Thoracic aorta endothelial cell (primary cell): ENCODE measurements around the gene SSRP1. TPM values are rescaled to one million over a fixed set of nuclear protein-coding genes. Genes with fewer than 3 reads are reported as not detected.

Experiments used
- total RNA-seq: library from RNA; depleted of rRNA; stranded (reverse); fragments of >200 nt; gene quantifications from 2 replicates; pipeline ENCODE4 v1.2.3, GENCODE V29; 2012

The SSRP1 gene, protein sequence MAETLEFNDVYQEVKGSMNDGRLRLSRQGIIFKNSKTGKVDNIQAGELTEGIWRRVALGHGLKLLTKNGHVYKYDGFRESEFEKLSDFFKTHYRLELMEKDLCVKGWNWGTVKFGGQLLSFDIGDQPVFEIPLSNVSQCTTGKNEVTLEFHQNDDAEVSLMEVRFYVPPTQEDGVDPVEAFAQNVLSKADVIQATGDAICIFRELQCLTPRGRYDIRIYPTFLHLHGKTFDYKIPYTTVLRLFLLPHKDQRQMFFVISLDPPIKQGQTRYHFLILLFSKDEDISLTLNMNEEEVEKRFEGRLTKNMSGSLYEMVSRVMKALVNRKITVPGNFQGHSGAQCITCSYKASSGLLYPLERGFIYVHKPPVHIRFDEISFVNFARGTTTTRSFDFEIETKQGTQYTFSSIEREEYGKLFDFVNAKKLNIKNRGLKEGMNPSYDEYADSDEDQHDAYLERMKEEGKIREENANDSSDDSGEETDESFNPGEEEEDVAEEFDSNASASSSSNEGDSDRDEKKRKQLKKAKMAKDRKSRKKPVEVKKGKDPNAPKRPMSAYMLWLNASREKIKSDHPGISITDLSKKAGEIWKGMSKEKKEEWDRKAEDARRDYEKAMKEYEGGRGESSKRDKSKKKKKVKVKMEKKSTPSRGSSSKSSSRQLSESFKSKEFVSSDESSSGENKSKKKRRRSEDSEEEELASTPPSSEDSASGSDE
- 123 and 143 TPM in 2 replicates for total RNA-seq

GRCh38 chr11:57335343-57336110 lies at the start of gene SSRP1:
Gene SSRP1 (minus strand): TSS chr11:57335892. CDS start chr11:57335121, 771 bp downstream.

DNA sequence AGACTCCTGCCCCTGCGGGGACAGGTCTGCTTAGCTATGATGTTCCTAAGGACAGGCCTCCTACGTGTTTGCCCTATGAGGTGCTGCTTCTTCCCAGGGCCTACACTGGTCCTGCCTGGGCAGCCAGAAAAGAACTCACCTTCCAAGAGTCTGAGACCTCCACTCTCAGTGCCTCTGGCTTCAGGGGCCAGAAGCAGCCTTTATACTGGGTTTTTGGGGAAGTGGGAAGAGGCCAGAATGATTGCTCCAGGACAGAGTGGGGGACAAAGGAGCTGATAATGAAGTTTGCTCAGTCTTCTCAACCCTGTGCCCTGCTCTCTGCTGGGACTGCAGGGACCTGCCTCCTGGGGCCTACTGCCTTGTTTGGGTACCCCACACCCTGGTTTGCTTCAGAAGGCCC lies 45.3 kb upstream of the SSRP1 start, which contains the start of gene PRG3:
PRG3 (minus strand) TSS at position 176 of the 400 bp plus-strand sequence. CDS start 442 bp downstream, outside the sequence.

GRCh38 chr11:57338142-57338541 lies 2.5 kb upstream of the SSRP1 start, which contains the start of gene P2RX3:
Gene P2RX3 (plus strand): TSS chr11:57338352. CDS start chr11:57338551, 199 bp downstream.

DNA sequence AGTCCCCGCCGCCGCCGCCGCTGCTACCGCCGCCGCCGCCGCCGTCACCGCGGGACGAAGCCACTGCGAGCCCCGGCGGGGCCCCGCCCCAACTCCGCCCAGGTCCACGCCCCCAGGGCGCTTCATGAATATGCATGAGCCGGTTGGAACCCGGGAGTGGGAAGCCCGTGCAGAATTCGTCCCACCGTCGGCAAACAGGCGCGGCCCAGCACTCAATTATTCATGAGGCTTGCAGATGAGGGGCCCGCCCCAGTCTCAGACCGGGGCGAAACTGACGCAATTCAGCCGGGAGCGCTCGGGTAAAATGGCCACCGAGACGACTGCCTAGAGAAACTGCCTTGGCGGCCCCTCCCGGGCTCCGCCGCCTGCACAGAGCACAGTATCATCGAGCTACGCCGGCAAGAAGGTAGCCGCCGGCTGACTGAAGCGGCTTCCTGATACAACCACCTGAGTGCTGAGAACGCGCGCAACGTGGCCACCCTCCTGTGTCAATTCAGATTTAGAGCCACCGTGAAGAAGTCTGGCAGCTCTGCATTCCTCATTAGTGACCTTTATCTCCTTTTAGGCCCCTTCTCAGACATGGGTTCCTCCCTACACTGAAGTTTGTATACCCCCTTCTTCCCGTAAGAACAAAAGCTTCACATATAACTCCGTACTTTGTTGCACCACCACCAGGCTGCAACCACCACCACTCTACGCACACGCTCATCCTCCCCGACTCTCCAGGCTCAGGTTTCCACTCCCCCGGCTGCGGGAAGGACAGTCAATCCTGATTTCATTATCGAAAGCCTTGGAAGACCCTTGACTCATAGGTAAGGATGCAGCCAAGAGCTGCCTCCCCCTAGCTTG lies 10.6 kb downstream of the SSRP1 start, which contains the start of gene TNKS1BP1:
TNKS1BP1 (minus strand) TSS at position 67 of the 849 bp plus-strand sequence. CDS start 3,067 bp downstream, outside the sequence.

Other genes with a start within 250 kb of the SSRP1 start
- gene LRRC55, start 153.9 kb downstream of the SSRP1 start, total RNA-seq: not detected in 2 replicates
- 0.13 TPM in 1 of 2 replicates, not detected in the other for gene APLNR, start 98.6 kb downstream of the SSRP1 start, total RNA-seq
- 46.7 and 50.9 TPM in 2 replicates for gene TNKS1BP1, start 10.9 kb downstream of the SSRP1 start, total RNA-seq
- gene P2RX3, start 2.5 kb upstream of the SSRP1 start, total RNA-seq: not detected in 2 replicates
- not detected in 2 replicates for gene PRG3, start 45.3 kb upstream of the SSRP1 start, total RNA-seq
- 0.07 and 0.13 TPM in 2 replicates for gene PRG2, start 54.8 kb upstream of the SSRP1 start, total RNA-seq
- 120 and 156 TPM in 2 replicates for gene SLC43A3, start 91.2 kb upstream of the SSRP1 start, total RNA-seq
- 0.22 and 0.27 TPM in 2 replicates for gene RTN4RL2, start 124.6 kb upstream of the SSRP1 start, total RNA-seq
- 10.4 and 15.4 TPM in 2 replicates for gene SLC43A1, start 179.8 kb upstream of the SSRP1 start, total RNA-seq
- 48.7 and 66.3 TPM in 2 replicates for gene TIMM10, start 194.9 kb upstream of the SSRP1 start, total RNA-seq
- gene SMTNL1, start 201.7 kb upstream of the SSRP1 start, total RNA-seq: not detected in 2 replicates
- gene UBE2L6, start 231.8 kb upstream of the SSRP1 start, total RNA-seq: 15.6 and 18.7 TPM in 2 replicates